ENCODE results near the gene RPS3A. TPM values are rescaled to one million over a fixed set of nuclear protein-coding genes. Genes with fewer than 3 reads are reported as not detected.
A peak's percentile ranks its signal among the peaks of the same experiment; 100 is the strongest.

Gene RPS3A
- total and polyA plus RNA-seq, 8 donors = 1,429 to 5,785 (median 5,092) TPM

DNA sequence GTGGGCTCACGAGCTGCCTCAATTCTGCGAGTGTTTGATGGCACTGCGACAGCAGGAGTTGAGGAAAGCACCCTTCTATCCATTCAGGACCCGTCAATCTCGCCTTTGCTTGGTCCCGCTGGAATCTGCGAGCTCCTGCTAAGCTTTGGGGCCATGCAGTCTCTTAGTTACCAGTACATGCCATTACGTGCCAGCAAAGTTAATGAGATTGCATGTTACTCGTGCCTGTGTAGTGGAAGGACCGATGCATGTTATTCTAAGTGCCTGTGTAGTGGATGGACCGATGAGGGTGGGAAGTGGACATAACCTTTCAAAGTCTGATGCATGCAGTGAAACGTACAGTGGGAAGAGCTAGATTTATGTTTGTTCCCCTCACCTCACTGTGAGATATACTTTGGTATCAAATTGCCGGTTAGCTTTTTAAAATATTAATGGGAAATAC lies 569 bp downstream of the RPS3A start:
- Histone ChIP-seq H3K27ac (peak overlapping the region; percentile 84 to 85), H3K4me1 (peaks cover 16 to 50% of the 10 kb centered on the region in 2 donors), H3K36me3 (peaks cover 0 to 44% of the 10 kb centered on the region in 2 donors), H3K4me3 (peak overlapping the region; percentile 78 to 79), H3K9me3 (no peaks in the 10 kb centered on the region), H3K27me3 (no peaks in the 10 kb centered on the region)
- TF ChIP-seq, protein P1, sequence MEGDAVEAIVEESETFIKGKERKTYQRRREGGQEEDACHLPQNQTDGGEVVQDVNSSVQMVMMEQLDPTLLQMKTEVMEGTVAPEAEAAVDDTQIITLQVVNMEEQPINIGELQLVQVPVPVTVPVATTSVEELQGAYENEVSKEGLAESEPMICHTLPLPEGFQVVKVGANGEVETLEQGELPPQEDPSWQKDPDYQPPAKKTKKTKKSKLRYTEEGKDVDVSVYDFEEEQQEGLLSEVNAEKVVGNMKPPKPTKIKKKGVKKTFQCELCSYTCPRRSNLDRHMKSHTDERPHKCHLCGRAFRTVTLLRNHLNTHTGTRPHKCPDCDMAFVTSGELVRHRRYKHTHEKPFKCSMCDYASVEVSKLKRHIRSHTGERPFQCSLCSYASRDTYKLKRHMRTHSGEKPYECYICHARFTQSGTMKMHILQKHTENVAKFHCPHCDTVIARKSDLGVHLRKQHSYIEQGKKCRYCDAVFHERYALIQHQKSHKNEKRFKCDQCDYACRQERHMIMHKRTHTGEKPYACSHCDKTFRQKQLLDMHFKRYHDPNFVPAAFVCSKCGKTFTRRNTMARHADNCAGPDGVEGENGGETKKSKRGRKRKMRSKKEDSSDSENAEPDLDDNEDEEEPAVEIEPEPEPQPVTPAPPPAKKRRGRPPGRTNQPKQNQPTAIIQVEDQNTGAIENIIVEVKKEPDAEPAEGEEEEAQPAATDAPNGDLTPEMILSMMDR (IDR thresholded peaks at IDR 0.05) = no peak
- intact Hi-C loops (cut with DNase I) = no loop called here
- ATAC-seq (peak; percentile 32), DNase-seq (no peak)

GRCh38 chr4:151100531-151100930 lies 1.1 kb downstream of the RPS3A start:
- Histone ChIP-seq H3K9me3 (no peaks in the 10 kb centered on the region), H3K36me3 (peaks cover 0 to 49% of the 10 kb centered on the region in 2 donors), H3K4me3 (peak overlapping the region; percentile 78 to 79), H3K4me1 (peaks cover 16 to 50% of the 10 kb centered on the region in 2 donors), H3K27me3 (no peaks in the 10 kb centered on the region), H3K27ac (no peak overlapping the region)
- ATAC-seq = no peak
- DNase-seq = no peak
- intact Hi-C loops (cut with DNase I) = no loop called here
- TF ChIP-seq, protein P1 (IDR thresholded peaks at IDR 0.05) = no peak

DNA sequence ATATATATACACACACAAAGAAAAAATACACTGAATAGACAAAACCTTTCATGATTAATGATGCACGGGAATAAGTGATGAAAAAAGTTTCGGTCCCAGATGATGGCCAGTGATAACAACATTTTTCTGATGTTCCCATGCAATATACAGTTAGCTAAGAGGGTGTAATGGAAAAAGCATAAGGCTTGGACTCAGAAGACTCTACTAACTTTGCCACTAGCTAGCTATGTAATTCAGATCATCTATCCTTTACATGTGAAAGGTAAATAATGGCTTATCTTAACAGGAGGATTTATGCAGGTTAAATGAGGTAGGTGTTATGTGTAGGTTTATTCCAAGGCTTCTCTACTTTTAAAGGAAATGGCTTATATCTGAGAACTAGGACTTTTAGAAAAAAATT lies 4.3 kb downstream of the RPS3A start:
- TF ChIP-seq, protein P1 (IDR thresholded peaks at IDR 0.05) = no peak
- Histone ChIP-seq H3K4me3 (no peak overlapping the region), H3K27ac (no peak overlapping the region), H3K9me3 (no peaks in the 10 kb centered on the region), H3K4me1 (peaks cover 16 to 45% of the 10 kb centered on the region in 2 donors), H3K36me3 (peaks cover 0 to 82% of the 10 kb centered on the region in 2 donors), H3K27me3 (no peaks in the 10 kb centered on the region)
- ATAC-seq (no peak), DNase-seq (no peak)
- intact Hi-C loops (cut with DNase I) = no loop called here

DNA sequence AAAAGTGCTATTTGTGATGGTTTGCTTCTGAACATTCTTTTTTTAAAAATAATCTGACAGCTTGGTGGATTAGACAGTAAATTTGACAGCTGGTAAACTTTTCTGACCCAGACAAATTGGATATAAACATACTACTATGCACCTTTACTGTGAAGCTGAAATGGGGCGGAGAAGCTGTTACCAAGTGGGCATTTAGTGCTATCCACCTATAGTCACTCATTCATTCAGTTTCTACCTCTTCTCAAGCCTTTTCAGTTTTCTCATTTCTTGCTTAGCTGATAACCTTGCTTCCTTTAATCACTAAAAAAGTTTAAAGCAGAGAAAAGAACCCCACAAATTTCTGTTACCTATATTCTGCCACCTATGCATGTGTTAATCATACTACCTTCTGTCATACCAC lies 5.2 kb downstream of the RPS3A start:
- Histone ChIP-seq H3K27ac (no peak overlapping the region), H3K9me3 (no peaks in the 10 kb centered on the region), H3K27me3 (no peaks in the 10 kb centered on the region), H3K4me3 (no peak overlapping the region), H3K4me1 (peaks cover 16 to 41% of the 10 kb centered on the region in 2 donors), H3K36me3 (peaks cover 0 to 90% of the 10 kb centered on the region in 2 donors)
- ATAC-seq (no peak), DNase-seq (no peak)
- TF ChIP-seq, protein P1 (IDR thresholded peaks at IDR 0.05) = no peak
- intact Hi-C loops (cut with DNase I) = no loop called here

GRCh38 chr4:151105454-151106032 lies 6.1 kb downstream of the RPS3A start:
- TF ChIP-seq, protein P1 (IDR thresholded peaks at IDR 0.05) = no peak
- H3K27ac ChIP-seq = no peak overlapping the region
- no peak overlapping the region for H3K4me3 ChIP-seq
- DNase-seq (no peak), ATAC-seq (no peak)
- peaks cover 0 to 100% of the 10 kb centered on the region in 2 donors for H3K36me3 ChIP-seq
- intact Hi-C loops (cut with DNase I) = no loop called here
- no peaks in the 10 kb centered on the region for H3K9me3 ChIP-seq
- no peaks in the 10 kb centered on the region for H3K27me3 ChIP-seq
- peaks cover 14 to 33% of the 10 kb centered on the region in 2 donors for H3K4me1 ChIP-seq

Data from left lung (tissue), 10 donors.